ENCODE results near the gene HS3ST2.

GRCh38 chr16:22903716-22904115, 89.8 kb downstream of the HS3ST2 start:
- TF ChIP-seq POLR2AphosphoS5 (IDR thresholded peaks at IDR 0.05) = no peak
- no peak for TF ChIP-seq CTCF (IDR thresholded peaks at IDR 0.05 in 8 of 11, conservative IDR thresholded peaks at IDR 0.05 in 3 of 11)

Measured in spleen (tissue), 7 donors.